GM19395 (cell line): ENCODE results near the gene GUCA2A.

Source experiments
- ATAC-seq: cut with Tn5 transposase; IDR thresholded peaks from one replicate; pipeline ENCODE4 v1.9.1; 2021; ENCODE audit warnings: mild to moderate bottlenecking, moderate library complexity; ENCODE audit not compliant: unreplicated experiment

GUCA2A gene

DNA sequence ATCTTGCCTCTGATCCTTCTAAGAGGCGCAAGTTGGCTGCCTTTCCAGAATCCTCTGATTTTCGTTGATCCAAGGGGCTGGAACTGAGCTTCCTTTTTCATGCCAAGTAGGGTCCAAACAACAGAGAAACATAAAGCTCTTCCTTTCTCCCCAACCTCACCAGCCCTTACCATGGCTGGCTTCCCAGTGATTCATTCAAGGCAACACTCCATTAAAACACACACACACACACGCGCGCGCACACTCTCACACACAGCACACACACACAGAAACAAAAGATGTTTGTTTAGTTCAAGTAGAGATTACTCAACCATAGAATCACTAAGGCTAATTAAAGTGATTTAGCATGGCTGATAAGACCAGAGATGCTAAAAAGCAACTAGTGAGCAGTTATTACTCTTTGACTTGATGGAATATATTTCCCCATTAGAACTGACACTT, 13.0 kb upstream of the GUCA2A start:
- ATAC-seq: no peak

DNA sequence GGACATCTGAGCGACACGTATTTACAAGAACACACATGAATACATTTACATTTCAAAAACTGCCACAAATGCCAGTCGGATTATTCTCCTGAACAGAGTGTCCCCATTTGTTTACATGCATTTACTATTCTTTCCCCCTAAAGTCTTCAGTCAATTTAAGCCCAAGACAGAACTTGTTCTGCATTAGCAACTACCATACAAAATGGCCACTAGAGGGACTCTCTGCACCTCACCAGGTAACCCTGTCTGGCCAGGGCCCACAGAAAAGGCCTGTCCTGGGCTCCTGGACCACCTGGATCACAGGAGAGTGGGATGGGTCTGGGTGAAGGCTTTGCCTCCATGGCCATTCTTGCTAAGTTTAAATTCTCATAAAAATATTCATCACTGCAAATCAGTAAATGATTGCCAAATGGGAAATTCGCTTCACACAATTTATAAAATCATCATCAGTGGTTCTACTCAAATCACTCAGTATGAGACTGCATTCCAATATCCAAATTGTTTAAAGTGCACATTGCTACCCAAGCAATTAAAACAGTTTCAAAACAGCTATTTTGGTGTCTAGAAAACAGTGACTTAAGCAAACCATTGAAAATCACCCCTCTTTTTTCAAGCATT, 12.5 kb upstream of the GUCA2A start:
- no peak for ATAC-seq

DNA sequence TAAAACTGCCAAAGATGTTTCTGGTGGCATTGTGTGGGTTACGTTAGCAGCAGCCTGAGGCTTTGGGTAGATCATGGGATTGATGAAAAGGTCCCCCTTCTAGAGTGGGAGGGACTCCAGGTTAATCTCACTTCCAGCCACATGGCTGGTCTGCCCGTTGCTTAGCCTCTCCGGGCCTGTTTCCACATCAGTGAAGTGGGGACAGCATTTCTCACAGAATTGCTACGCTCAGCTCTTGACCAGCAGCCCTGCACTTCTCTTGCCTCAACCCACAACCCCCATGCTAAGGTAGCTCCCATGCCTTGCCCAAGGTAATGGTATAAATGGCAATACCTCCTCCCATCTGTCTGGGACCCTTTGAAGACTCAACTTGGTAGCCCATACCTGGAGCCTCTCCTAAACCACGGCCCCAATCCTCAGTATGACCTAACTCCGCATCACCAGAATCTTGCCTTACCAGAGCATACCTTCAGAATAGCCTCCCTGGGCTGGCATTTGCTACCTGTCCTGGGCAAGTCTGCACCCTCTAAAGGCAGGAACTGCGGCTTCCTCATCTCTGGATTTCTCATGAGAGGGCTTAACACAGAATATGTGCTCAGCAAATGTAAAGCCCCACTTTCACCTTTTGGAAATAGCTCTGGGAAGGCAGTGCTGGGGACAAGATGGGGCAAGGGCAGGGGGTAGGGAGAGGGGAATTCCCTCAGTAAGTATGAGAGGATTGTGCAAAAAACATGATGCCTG, 10.9 kb upstream of the GUCA2A start:
- no peak for ATAC-seq

DNA sequence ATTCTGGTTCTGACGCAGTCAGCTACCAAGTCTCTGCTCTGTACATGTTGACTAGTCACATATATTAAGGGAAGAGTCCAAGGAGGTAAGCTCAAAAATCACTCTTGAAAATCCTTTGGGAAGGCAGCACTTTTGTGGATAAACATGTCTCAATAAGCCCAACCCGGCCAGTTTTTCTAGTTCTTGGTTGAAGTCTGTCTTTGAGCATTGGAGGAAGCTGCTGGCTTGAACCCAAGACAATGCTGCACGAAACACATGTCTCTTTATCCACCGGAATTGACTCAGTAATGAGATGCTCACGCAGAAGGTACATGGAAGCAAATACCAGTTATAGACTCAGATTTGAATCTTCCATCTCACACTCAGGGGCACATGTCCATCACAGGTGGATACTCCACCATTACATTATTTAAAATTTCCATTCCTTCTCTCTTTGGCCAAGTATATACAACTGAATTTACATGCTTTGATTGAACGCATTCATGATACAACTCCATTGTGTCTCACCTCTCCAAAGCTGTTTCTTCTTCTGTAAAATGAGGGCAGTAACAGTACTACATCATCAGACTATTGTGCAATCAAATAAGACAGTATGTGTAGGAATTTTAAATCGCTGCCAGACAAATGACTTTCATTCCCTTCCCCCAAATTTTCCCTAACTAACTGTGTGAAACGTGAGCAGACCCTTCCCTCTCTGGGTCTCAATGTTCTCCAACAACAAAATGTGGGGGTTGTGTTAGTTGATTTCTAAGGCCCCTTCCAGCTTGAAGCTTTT, 9.6 kb upstream of the GUCA2A start:
- ATAC-seq: no peak

DNA sequence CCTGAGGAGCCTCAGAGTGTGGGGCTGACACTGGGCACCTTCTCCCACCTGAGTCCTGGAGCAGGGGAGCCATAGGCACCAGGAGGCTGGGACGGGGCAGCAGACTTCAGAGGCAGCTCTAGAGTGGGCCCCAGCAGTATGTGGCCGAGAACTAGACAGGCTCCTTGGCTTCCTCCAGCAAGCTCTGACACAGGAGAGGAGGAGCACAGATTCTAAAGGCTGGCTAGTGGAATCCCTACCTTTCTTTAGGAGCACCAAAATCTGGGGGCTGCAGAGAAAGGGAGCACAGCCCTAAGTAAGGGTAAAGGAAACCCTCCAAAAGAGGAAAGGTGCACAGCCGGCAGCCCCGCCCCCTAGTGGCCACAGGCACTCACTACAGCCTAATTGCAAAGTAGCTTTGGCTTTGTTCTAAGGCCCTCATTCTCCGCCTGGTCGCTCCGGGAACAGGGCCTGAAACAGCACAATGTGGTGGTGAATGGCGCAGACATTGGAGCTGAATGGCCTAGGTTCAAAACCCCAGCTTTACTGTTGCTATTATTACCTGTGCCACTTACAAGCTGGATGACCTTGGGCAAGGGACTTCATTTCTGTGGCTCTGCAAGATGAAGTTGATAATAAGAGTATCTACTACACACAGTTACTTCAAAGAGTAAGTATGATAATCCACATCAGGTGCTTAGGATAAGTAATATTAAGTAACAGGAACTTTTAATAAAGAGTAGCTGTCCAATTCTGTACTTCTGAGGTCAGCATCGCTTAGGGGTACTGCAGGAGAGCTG, 8.8 kb upstream of the GUCA2A start:
- no peak for ATAC-seq

DNA sequence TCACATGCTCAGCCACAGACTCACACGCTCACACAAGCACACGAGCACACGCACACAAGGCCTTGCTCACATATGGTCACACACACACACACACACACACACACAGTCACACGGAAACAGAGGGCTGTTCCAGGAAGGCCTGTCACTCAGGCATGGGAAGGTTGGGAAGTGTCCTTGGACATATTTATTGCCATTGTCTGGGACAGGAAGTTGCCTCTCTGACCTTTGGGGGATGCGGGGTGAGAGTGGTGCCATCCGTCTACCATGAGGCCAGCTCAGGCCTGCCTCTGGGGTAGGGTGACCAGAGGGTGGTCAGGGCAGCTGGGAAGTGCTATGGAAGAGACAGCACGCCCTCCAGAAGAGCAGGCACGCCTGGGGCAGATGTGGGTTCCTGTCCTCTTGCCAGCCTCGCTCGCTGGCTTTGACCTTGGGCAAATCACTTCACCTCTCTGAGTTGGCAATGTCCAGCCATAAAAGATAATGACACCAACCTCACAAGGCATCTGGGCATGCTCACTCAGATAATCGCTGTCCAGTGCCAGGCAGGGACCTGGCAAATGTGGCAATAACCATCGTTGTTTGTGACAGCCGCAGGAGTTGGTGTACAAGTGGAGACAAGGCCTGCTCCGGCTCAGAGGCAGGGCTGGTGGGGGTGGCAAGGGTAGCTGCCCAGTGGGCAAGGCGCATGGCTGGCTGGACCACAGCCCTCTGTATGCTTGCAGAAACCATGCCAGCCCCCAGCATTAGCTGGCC, 8.0 kb upstream of the GUCA2A start:
- ATAC-seq: no peak

DNA sequence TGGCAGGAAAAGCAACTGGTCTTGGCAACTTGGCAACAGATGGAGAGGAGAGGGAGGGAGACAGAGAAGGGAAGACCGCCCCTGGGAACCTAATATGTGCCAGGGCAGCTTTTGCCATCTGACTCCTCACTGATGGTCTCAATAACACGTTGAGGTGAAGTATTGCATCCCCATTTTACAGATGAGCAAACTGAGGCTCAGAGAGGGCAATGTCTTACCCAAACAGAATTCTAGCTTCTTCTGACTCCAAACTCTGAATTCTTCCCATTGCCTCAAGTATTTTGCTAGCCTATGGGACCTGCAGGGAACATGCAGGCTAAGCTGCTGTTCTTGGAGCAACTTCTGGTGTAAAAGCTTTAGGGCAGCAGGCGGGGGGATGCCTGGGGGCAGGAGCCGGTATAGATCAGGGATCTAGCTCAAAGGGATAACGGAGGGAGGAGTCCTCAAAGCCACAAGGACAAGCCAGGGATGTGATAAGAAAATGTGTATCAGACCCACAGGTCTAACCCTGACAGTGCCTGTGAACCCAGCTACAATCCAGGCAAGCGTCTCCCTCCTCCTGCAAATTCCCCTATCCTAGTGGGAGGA, 7.2 kb upstream of the GUCA2A start:
- ATAC-seq: no peak

DNA sequence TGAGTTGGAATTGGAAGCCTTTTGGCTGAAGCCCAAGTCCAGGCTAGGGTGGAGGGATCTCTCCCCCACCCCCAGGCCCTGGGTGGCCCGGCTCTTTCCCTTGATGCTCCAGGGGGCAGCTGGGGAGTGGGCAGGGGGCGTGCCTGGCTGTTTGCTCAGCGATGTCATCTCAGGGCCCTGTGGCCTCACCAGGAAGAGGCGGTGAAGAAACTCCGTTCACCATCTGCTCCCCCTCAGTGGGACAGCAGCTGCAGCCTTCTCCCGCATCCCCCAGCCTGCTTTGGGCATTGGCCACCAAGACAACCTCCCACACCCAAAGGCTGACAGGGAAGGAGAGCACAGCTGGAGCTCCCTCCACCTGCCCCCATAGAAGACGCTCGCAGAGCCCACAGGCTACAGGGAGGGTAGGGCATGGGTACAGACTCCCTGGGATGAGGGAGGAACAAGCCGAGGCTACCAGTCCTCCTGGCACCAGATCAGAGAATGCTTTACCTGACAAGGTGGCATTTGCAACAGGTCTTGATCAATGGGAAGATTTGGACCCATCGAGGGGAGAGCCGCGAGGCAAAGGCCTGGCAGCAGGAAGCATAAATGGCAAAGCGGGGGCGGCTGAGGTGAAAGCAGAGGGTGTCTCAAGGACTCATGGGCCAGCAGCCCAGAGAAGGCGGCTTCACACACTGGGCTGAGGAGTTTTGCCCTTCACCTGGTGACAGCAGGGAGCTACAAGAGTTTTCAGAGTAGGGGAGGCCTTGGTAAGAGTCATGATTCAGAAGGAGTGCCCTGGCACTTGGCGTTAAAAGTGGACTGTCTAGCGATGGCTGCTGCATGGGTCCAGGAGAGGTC, 6.5 kb upstream of the GUCA2A start:
- no peak for ATAC-seq

DNA sequence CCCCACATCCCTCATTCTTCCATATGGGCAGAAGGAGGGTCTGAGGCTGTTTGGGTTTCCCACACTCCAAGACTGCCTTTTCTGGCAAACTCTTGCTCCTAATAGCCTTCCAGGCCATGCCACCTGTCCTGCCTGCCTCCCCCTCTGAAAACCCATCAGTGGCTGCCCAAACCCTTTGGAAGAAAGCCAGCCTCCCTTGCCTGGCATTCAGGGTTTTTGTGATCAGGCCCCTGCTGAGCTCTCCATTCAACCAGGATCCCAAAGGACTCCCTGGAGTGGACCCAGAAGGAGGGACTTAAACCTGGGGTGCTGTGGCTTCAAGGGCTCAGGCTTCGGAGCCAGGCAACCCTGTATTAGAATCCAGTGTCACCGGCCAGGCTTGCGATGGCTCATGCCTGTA, 4.2 kb upstream of the GUCA2A start:
- no peak for ATAC-seq

DNA sequence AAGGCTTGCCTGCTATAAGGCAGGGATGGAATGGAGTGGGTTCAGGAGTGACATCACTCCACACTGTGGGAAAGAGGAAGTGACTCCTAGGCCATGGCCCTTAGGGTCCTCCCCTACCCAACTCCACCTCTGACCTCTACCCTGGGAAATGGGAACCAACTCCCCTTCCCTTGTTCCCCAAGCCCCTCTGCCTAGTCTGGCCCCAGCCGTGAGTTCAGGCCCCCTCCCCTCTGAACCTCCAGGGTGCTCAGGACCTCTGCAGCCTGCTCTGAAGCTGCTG, 3.8 kb upstream of the GUCA2A start:
- ATAC-seq: no peak

DNA sequence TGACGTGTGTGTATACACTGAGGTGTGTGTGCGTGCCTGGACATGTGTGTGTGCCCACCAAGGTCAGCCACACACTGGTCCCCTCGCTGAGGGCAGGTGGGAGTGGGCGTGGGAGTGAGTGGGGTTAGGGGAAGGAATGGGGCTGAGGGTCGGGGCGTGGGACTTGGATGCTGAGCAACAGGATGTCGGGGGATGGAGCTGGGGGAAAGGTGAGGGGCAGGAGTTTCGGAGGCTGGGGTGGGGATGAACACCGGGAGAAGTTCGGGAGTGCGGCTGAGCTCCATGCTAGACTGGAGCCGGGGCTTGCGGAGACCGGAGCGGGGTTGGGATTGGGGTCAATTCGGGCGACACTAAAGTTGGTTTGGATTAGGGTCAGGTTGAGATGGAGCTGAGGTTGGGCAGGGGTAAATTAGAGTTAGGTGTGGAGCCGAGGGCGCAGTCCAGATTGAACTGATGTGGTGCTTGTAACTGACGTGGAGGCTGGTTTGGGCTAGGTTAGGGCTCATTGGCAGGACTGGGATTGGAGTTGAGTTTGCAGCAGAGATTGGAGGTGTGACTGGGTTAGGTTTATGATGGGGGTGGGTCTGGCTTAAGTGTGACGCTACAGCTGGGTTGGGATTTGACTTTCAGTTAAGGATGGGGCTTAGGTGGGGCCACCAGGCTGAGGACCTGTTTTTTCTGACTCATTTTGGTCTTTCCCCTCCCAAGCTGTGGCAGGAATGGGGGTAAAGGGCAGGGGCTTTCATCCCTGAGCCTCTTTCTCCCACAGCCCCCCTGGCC, 3.3 kb upstream of the GUCA2A start:
- no peak for ATAC-seq

DNA sequence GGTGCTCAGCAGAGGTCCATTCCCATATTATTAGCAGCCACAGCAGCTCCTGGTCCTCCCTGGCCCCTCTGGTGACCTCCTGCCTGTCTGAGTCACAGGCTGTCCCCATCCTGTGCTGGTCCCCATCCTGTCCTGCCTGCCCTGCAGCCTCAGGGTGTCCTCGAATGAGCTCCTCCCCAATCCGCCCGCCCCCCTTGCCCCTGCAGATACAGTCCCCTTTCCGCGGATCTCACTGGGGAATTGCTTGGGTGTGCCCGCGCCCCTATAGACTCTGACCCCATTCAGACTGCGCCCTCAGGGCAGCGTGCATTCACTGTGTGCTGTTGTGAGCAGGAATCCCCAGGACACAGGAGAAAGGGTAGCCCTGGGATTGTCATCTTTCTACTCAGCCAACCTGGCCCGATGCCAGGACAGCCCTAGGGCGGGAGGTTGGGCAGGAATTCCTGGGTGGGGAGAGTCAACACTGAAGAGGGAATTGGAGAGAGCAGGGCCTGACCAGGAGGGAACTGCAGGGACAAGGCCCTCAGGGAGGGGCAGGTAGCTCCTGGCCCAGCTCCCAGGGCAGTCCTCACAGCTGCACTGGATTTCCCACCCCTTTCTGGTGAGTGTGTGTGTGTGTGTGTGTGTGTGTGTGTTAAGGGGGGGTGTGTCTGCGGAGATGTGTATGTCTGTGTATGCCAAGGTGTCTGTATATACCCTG, 1.1 kb upstream of the GUCA2A start:
- ATAC-seq: no peak

DNA sequence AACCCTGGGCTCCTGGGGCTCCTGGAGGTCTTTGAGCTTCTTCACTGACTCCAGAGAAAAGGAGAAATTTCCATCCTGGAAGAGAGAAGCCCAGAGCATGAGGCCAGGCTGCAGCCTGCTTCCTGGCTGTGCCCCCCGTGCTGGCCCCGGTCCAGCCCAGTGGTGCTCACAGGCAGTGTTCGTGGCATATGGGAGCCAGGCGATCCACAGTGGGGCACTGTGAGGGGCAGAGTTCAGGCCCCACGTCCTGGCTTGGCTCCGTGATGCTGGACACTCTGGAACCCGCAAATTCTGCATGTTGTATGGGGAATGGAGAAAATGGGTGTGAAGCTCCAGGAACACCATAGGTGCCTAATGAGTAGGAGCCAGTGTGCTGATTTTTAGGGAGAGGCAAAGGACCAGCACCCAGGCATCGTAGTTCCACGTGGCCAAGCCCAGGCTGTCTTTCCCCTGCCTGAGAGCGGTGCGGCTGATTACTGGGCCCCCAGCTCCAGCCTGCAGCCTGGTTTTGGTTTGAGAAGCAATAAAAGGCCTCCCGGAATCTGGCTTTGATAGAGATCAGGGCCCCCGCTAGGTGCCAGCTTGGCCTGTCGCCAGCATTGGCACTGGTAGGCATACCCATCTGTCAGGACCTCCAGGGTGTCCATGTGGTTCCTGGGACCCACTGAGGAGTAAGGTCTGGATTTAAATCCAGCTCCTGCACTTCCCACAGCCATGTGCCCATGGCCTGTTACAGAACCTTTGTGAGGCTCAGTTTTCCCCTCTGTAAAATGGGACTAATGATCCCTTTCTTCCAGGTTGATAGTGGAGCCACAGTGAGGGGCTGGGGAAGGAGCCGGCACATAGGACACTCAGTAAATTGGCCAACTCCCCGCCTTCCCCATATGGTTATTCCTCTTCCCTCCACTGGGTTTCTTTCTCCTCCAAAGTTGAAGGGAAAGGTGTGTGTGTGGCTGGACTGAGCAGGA, 725 bp downstream of the GUCA2A start:
- no peak for ATAC-seq

DNA sequence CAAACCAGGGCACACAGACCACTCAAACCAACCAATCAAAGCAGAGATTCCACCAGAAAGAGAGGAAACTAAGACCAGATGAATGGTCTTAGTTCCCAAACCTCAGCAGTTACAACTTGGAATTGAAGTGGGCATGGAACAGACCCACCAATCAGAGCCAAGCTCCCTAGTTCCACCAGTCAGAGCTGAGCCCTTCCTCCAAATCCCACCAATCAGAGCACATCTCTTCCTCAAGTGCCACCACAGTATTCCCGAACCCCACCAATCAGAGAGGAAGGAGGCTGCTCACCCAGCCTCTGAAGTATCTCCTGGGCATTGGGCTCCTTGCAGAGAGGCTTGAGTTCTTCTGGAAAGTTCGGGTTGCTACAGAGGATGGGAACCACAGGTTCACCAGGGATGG, 1.4 kb downstream of the GUCA2A start:
- ATAC-seq: no peak

DNA sequence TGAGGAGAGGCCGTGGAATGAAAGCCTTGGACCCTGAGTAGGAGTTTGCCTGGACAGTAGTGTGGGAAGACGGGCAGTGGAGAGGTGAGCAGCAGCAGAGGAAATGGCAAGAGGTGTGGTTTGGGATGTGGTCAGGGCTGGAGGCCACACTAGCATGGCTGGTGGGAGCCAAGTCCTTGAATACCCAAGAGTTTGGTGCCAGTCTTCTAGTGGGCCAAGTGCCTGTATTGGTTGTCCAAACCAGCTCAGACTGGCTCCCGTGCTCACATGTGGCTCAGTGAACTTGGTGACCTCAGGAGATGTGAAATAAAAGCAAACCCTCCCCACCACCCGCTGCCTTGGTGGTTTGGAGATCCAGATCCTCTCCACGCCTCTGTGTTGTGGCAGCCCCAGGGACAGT, 2.4 kb downstream of the GUCA2A start:
- ATAC-seq: no peak

DNA sequence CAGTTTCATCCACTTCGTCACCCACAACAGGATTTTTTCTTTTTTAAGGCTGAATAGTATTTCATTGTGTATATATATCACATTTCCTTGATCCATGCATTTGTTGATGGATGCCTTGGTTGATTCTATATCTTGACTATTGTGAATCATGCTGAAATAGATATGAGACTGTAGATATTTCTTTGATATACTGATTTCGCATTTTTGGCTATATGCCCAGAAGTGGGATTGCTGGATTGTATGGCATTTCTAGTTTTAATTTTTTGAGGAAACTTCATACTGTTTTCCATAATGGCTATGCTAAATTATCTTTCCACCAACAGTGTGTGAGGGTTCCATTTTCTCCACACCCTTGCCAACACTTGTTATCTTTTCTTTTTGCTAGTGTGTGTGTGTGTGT, 6.4 kb downstream of the GUCA2A start:
- no peak for ATAC-seq

DNA sequence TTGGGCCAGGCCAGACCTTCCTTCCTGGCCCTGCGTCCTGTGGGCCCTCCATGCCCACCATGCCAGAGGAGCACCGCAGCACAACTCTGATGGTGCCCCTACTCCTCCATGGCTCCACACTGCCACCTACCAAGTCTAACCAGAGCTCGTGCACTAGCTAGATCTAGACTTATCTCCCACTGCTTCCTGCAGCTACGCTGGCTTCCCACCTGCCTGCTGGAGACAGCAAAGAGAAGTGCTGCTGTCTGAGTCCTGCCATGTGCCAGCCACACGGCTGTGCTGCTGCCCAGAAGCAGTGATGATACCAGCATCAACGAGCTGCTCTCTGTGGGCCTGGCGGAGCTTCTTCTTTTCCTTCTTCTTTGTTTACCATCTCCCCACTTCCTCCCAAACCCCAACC, 6.9 kb downstream of the GUCA2A start:
- ATAC-seq: no peak
